ENCODE measurements around the gene SEMA5A.

GRCh38 chr5:9212605-9213004, 333.3 kb downstream of the SEMA5A start:
- no peak for TF ChIP-seq CTCF (IDR thresholded peaks at IDR 0.05)
- TF ChIP-seq POLR2A (IDR thresholded peaks at IDR 0.05), result no peak
